ENCODE results near the gene SAMD7.

SAMD7 gene

GRCh38 chr3:169969174-169970095 is 58.1 kb downstream of the SAMD7 start:
- Histone ChIP-seq H3K27me3 (ENCODE audit: control insufficient read depth, insufficient read depth, low read length) (no peaks in the 10 kb centered on the region), H3K4me1 (ENCODE audit: control insufficient read depth, insufficient read depth, low read length) (peaks cover 4% of the 10 kb centered on the region), H3K9ac (ENCODE audit: low read depth, low read length) (no peak overlapping the region), H3K9me3 (ENCODE audit: control insufficient read depth, insufficient read depth, low read length) (no peaks in the 10 kb centered on the region), H3K36me3 (ENCODE audit: control insufficient read depth, insufficient read depth, low read length) (no peaks in the 10 kb centered on the region), H3K4me3 (ENCODE audit: low read depth, low read length) (no peak overlapping the region)

- Histone ChIP-seq H3K4me3 (ENCODE audit: low read depth, low read length) (no peak overlapping the region), H3K9ac (ENCODE audit: low read depth, low read length) (no peak overlapping the region), H3K9me3 (ENCODE audit: control insufficient read depth, insufficient read depth, low read length) (no peaks in the 10 kb centered on the region), H3K4me1 (ENCODE audit: control insufficient read depth, insufficient read depth, low read length) (peaks cover 4% of the 10 kb centered on the region), H3K36me3 (ENCODE audit: control insufficient read depth, insufficient read depth, low read length) (no peaks in the 10 kb centered on the region), H3K27me3 (ENCODE audit: control insufficient read depth, insufficient read depth, low read length) (no peaks in the 10 kb centered on the region)
Measured at GRCh38 chr3:169970847-169971246, 59.5 kb downstream of the SAMD7 start.

- Histone ChIP-seq H3K36me3 (ENCODE audit: control insufficient read depth, insufficient read depth, low read length) (no peaks in the 10 kb centered on the region), H3K9me3 (ENCODE audit: control insufficient read depth, insufficient read depth, low read length) (no peaks in the 10 kb centered on the region), H3K9ac (ENCODE audit: low read depth, low read length) (no peak overlapping the region), H3K4me3 (ENCODE audit: low read depth, low read length) (no peak overlapping the region), H3K27me3 (ENCODE audit: control insufficient read depth, insufficient read depth, low read length) (no peaks in the 10 kb centered on the region), H3K4me1 (ENCODE audit: control insufficient read depth, insufficient read depth, low read length) (peaks cover 4% of the 10 kb centered on the region)
Measured at GRCh38 chr3:169971522-169971921, 60.1 kb downstream of the SAMD7 start.

GRCh38 chr3:169980055-169980454 is 68.7 kb downstream of the SAMD7 start:
- Histone ChIP-seq H3K27me3 (ENCODE audit: control insufficient read depth, insufficient read depth, low read length) (no peaks in the 10 kb centered on the region), H3K36me3 (ENCODE audit: control insufficient read depth, insufficient read depth, low read length) (peaks cover 14% of the 10 kb centered on the region), H3K4me1 (ENCODE audit: control insufficient read depth, insufficient read depth, low read length) (no peaks in the 10 kb centered on the region), H3K9ac (ENCODE audit: low read depth, low read length) (no peak overlapping the region), H3K9me3 (ENCODE audit: control insufficient read depth, insufficient read depth, low read length) (no peaks in the 10 kb centered on the region), H3K4me3 (ENCODE audit: low read depth, low read length) (no peak overlapping the region)

GRCh38 chr3:169984292-169984691 is 72.9 kb downstream of the SAMD7 start:
- Histone ChIP-seq H3K4me1 (ENCODE audit: control insufficient read depth, insufficient read depth, low read length) (no peaks in the 10 kb centered on the region), H3K27me3 (ENCODE audit: control insufficient read depth, insufficient read depth, low read length) (no peaks in the 10 kb centered on the region), H3K4me3 (ENCODE audit: low read depth, low read length) (no peak overlapping the region), H3K9ac (ENCODE audit: low read depth, low read length) (no peak overlapping the region), H3K36me3 (ENCODE audit: control insufficient read depth, insufficient read depth, low read length) (peaks cover 17% of the 10 kb centered on the region), H3K9me3 (ENCODE audit: control insufficient read depth, insufficient read depth, low read length) (no peaks in the 10 kb centered on the region)
